H1 (cell line): ENCODE data around the gene PPIL6. TPM values are rescaled to one million over a fixed set of nuclear protein-coding genes. Genes with fewer than 3 reads are reported as not detected.

Experiments used
- CTCF ChIA-PET: fragments of 300-600 bp; sonication (Branson Sonifier 250); formaldehyde crosslinking; loops from one replicate; lab custom pipeline; 2021; ENCODE audit not compliant: partially characterized antibody; lab: Charles Lee
- POLR2A ChIA-PET: fragments of 300-600 bp; sonication (Branson Sonifier 250); formaldehyde crosslinking; loops from one replicate; lab custom pipeline; 2021; ENCODE audit warnings: inconsistent platforms; ENCODE audit not compliant: partially characterized antibody; lab: Charles Lee
- DNase-seq, 2 experiments: peaks; one replicate each; pipeline versions ENCODE4 v3.0.0 to v3.0.0-alpha.2; 2010 to 2022; ENCODE audit warnings: low spot score in 2 of 2, low read depth in 1 of 2, mixed read lengths in 1 of 2
- FAIRE-seq: peaks from 2 replicates; lab custom pipeline; 2011; peaks lifted over from hg19 to GRCh38; lab: Jason Lieb, UNC
- H2AFZ ChIP-seq: 2 replicates; pipeline ENCODE4 v1.8.1; 2012; ENCODE audit warnings: low read length, inconsistent platforms
- H2AK5ac ChIP-seq: 2 replicates; pipeline ENCODE4 v1.6.1; 2013; ENCODE audit warnings: low read depth, low read length
- H2BK120ac ChIP-seq: replicated peaks from 2 replicates; pipeline ENCODE3; 2013; ENCODE audit warnings: low read depth, low read length, inconsistent platforms
- H2BK12ac ChIP-seq: 2 replicates; pipeline ENCODE4 v1.6.1; 2013; ENCODE audit warnings: low read depth, low read length
- H2BK15ac ChIP-seq: 2 replicates; pipeline ENCODE4 v1.6.1; 2013; ENCODE audit warnings: low read length
- H2BK20ac ChIP-seq: 2 replicates; pipeline ENCODE4 v1.6.1; 2013; ENCODE audit warnings: low read length
- H2BK5ac ChIP-seq: 2 replicates; pipeline ENCODE4 v1.6.1; 2013; ENCODE audit warnings: low read depth, low read length
- H3K14ac ChIP-seq: 2 replicates; pipeline ENCODE4 v1.6.1; 2013; ENCODE audit warnings: inconsistent platforms; ENCODE audit not compliant: insufficient read length
- H3K18ac ChIP-seq: 2 replicates; pipeline ENCODE4 v1.6.1; 2013; ENCODE audit warnings: low read length; ENCODE audit errors: extremely low read depth
- H3K23ac ChIP-seq: 2 replicates; pipeline ENCODE4 v1.6.1; 2013; ENCODE audit warnings: inconsistent platforms; ENCODE audit not compliant: insufficient read length
- H3K23me2 ChIP-seq: 2 replicates; pipeline ENCODE4 v1.6.1; 2013; ENCODE audit warnings: low read depth, low read length
- H3K27ac ChIP-seq: 2 replicates; pipeline ENCODE4 v1.6.1; 2011; ENCODE audit warnings: low read depth, low read length, inconsistent platforms
- H3K27me3 ChIP-seq, 4 experiments: replicated peaks in 1 of 4; 1 replicate in 1 of 4; 2 replicates in 3 of 4; pipeline versions ENCODE4 v1.6.1 to v1.8.1; 2011 to 2013; ENCODE audit warnings: low read length in 3 of 4, mild to moderate bottlenecking in 3 of 4, inconsistent platforms in 2 of 4, mixed read lengths in 2 of 4, moderate library complexity in 1 of 4; ENCODE audit not compliant: control insufficient read depth in 3 of 4, insufficient read depth in 3 of 4; ENCODE audit errors: extremely low read depth in 1 of 4
- H3K36me3 ChIP-seq, 4 experiments: 2 replicates each; pipeline versions ENCODE4 v1.6.1 to v1.8.1; 2011 to 2013; ENCODE audit warnings: mild to moderate bottlenecking in 4 of 4, low read length in 3 of 4, moderate library complexity in 2 of 4, control low read depth in 1 of 4, inconsistent platforms in 1 of 4; ENCODE audit not compliant: insufficient read depth in 4 of 4, control insufficient read depth in 2 of 4
- H3K4ac ChIP-seq: replicated peaks from 2 replicates; pipeline ENCODE3; 2013; ENCODE audit warnings: low read length, low read depth, mixed read lengths, inconsistent platforms; ENCODE audit not compliant: insufficient read length
- H3K4me1 ChIP-seq, 4 experiments: replicated peaks in 1 of 4; 1 replicate in 1 of 4; 2 replicates in 3 of 4; pipeline versions ENCODE4 v1.6.1 to v1.8.1; 2011 to 2013; ENCODE audit warnings: low read length in 3 of 4, inconsistent platforms in 2 of 4, mixed read lengths in 1 of 4; ENCODE audit not compliant: insufficient read depth in 4 of 4, control insufficient read depth in 3 of 4
- H3K4me2 ChIP-seq, 2 experiments: 2 replicates each; pipeline versions ENCODE4 v1.6.1 to v1.8.1; 2011 to 2013; ENCODE audit warnings: low read depth in 2 of 2, low read length in 2 of 2, control low read depth in 1 of 2, inconsistent platforms in 1 of 2, mild to moderate bottlenecking in 1 of 2; ENCODE audit not compliant: insufficient read depth in 1 of 2
- H3K4me3 ChIP-seq, 4 experiments: fragments of 200-600, 300-600 bp in 1 of 4; sonication (generic), shearing (Covaris generic), sonication (Bioruptor Twin) in 1 of 4; 2 replicates each; pipeline versions ENCODE4 v1.5.1 to v1.8.1; 2011 to 2016; ENCODE audit warnings: low read length in 4 of 4, low read depth in 3 of 4, control low read depth in 2 of 4, inconsistent platforms in 2 of 4, mild to moderate bottlenecking in 2 of 4, mixed read lengths in 1 of 4, moderate library complexity in 1 of 4; ENCODE audit not compliant: insufficient read depth in 2 of 4; ENCODE audit errors: extremely low read depth in 1 of 4
- H3K56ac ChIP-seq: replicated peaks from 2 replicates; pipeline ENCODE3; 2013; ENCODE audit warnings: low read depth, mild to moderate bottlenecking, mixed read lengths, low read length, inconsistent platforms; ENCODE audit not compliant: insufficient read length
- H3K79me1 ChIP-seq: 2 replicates; pipeline ENCODE4 v1.6.1; 2013; ENCODE audit warnings: low read depth, low read length, control low read depth
- H3K79me2 ChIP-seq, 2 experiments: 2 replicates each; pipeline versions ENCODE4 v1.6.1 to v1.8.1; 2012 to 2013; ENCODE audit warnings: low read length in 2 of 2, mild to moderate bottlenecking in 2 of 2, inconsistent platforms in 1 of 2; ENCODE audit not compliant: insufficient read depth in 2 of 2, control insufficient read depth in 1 of 2
- H3K9ac ChIP-seq, 4 experiments: replicated peaks in 1 of 4; 1 replicate in 1 of 4; 2 replicates in 3 of 4; pipeline versions ENCODE4 v1.6.1 to v1.8.1; 2011 to 2013; ENCODE audit warnings: low read depth in 3 of 4, low read length in 3 of 4, control low read depth in 2 of 4, mild to moderate bottlenecking in 2 of 4, moderate library complexity in 2 of 4, inconsistent platforms in 1 of 4; ENCODE audit errors: extremely low read depth in 1 of 4
- H3K9me3 ChIP-seq, 2 experiments: 2 replicates each; pipeline versions ENCODE4 v1.6.1 to v1.8.1; 2012 to 2013; ENCODE audit warnings: mild to moderate bottlenecking in 2 of 2, moderate library complexity in 2 of 2, control low read depth in 1 of 2, inconsistent platforms in 1 of 2, low read depth in 1 of 2, low read length in 1 of 2, mixed read lengths in 1 of 2; ENCODE audit not compliant: insufficient read depth in 2 of 2
- H4K20me1 ChIP-seq, 2 experiments: replicated peaks in 1 of 2; 2 replicates each; pipeline versions ENCODE3 to v1.8.1; 2011 to 2013; ENCODE audit warnings: inconsistent platforms in 2 of 2, low read length in 2 of 2, mild to moderate bottlenecking in 1 of 2; ENCODE audit not compliant: insufficient read depth in 2 of 2, control insufficient read depth in 1 of 2
- H4K5ac ChIP-seq: 2 replicates; pipeline ENCODE4 v1.6.1; 2013; ENCODE audit warnings: low read length, low read depth, mixed read lengths, inconsistent platforms; ENCODE audit not compliant: insufficient read length
- H4K8ac ChIP-seq: 2 replicates; pipeline ENCODE4 v1.8.0; 2013; ENCODE audit warnings: mild to moderate bottlenecking, moderate library complexity, low read length, inconsistent platforms; ENCODE audit not compliant: insufficient read depth; ENCODE audit errors: extremely low read depth
- H4K91ac ChIP-seq: replicated peaks from 2 replicates; pipeline ENCODE3; 2013; ENCODE audit warnings: low read length, mixed read lengths, inconsistent platforms; ENCODE audit not compliant: insufficient read length
- CBX5 ChIP-seq: fragments of 300-800, 300-1000 bp; sonication (generic); IDR thresholded peaks from 2 replicates; pipeline ENCODE4 v1.7.1; 2016; ENCODE audit warnings: antibody characterized with exemption, low read length, low read depth
- CEBPB ChIP-seq: IDR thresholded peaks from 2 replicates; pipeline ENCODE4 v1.6.1; 2012; ENCODE audit warnings: low read depth, low read length
- EP300 ChIP-seq, 2 experiments: IDR thresholded peaks; 1 replicate in 1 of 2; 2 replicates in 1 of 2; pipeline ENCODE4 v1.6.1; 2011 to 2012; ENCODE audit warnings: low read depth in 2 of 2, low read length in 2 of 2, mild to moderate bottlenecking in 2 of 2, borderline replicate concordance in 1 of 2, inconsistent platforms in 1 of 2, moderate library complexity in 1 of 2
- JUND ChIP-seq: IDR thresholded peaks from 2 replicates; pipeline ENCODE4 v1.6.1; 2011; ENCODE audit warnings: mild to moderate bottlenecking, improper control_type of control experiment, low read length
- KDM1A ChIP-seq: fragments of 200-600, 300-600 bp; sonication (generic); IDR thresholded peaks from 2 replicates; pipeline ENCODE4 v1.7.1; 2016; ENCODE audit warnings: mild to moderate bottlenecking, low read length, borderline replicate concordance
- POLR2AphosphoS5 ChIP-seq: IDR thresholded peaks from 2 replicates; pipeline ENCODE4 v1.6.1; 2011; ENCODE audit warnings: low read depth, low read length
- POU5F1 ChIP-seq: IDR thresholded peaks from 2 replicates; pipeline ENCODE4 v1.6.1; 2011; ENCODE audit warnings: low read depth, mild to moderate bottlenecking, low read length, moderate library complexity
- TAF1 ChIP-seq: IDR thresholded peaks from 2 replicates; pipeline ENCODE4 v1.6.1; 2011; ENCODE audit warnings: mild to moderate bottlenecking, low read depth, low read length
- WGBS, 2 experiments: shearing (Covaris generic) in 1 of 2; methylation state at CpG; one replicate each; pipeline versions ENCODE4 v1.1.6 to v1.1.7; 2013 to 2015; ENCODE audit warnings: low lambda C conversion rate in 2 of 2, mixed read lengths in 2 of 2, inconsistent platforms in 1 of 2, low coverage in 1 of 2, missing lambda C conversion rate in 1 of 2; ENCODE audit not compliant: insufficient replicate concordance in 2 of 2, insufficient coverage in 1 of 2, insufficient read length in 1 of 2; ENCODE audit errors: extremely low coverage in 1 of 2, missing lambda C conversion rate in 1 of 2; 5-methylcytosine and 5-hydroxymethylcytosine counted together
- polyA plus RNA-seq, 7 experiments: library from polyadenylated mRNA; depleted of rRNA in 3 of 7; stranded (reverse) in 5 of 7; unstranded in 2 of 7; fragments of >200 nt in 5 of 7; fragments of 200-250 nt in 2 of 7; gene quantifications; 1 replicate in 5 of 7; 2 replicates in 1 of 7; 4 replicates in 1 of 7; pipeline versions ENCODE4 v1.2.1 to v1.2.3, GENCODE V29; 2011 to 2013; ENCODE audit warnings: missing spikeins in 2 of 7, mixed read lengths in 2 of 7
- total RNA-seq: library from RNA; stranded (reverse); fragmentation: NEBNext Ultra II Directional; extraction: Animal tissue kit (Norgen Biotek cat#: 25700); gene quantifications from 2 replicates; pipeline ENCODE4 v1.2.1, GENCODE V29; 2021

Gene PPIL6
- total and polyA plus RNA-seq, 2 of the 8 experiments (the other 6 are each of a cell fraction or from before 2014, with no cell fraction given) = 0.42 to 1.3 TPM

DNA sequence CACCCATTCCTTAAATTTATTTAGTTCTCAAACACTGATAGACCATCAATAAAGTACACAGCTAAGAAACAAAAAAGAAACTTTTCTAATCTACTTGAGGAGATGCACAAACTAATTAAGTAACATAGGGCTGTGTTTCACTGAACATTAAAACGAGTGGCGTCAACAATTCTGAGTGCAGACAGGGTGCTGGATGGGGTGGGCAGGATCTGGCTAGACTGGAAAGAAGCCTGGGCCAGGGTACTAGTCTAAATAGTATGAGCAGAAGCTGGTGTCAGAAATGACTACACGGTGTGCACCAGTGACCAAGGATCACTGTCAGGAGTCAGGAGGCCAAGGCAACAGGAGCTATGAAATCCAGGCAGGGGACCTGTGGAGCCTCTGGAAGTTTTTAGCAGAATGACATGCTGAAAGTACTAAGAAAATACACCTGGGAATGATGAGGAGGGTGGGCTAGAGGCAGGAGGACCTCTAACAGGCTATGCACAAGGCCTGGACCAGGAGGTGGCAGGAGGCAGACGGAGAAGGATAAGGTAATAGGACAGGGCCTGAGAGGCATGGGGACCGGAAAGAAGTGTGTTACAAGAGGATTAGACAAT lies 29.3 kb upstream of the PPIL6 start:
- H2BK5ac ChIP-seq = no peak overlapping the region
- CTCF ChIA-PET = interaction anchor here (0.6 to 1.1 kb wide), 5 partner anchors 9 to 314 kb away, joined by 3 to 4 read pairs (median 3); no protein-coding TSS in a partner anchor
- POLR2A ChIA-PET = interaction anchor here (0.8 to 2.3 kb wide), 5 partner anchors 10 to 25 kb away, joined by 3 to 11 read pairs (median 5); no protein-coding TSS in a partner anchor

More for the DNA sequence above, 29.3 kb upstream of the PPIL6 start:
- no peak overlapping the region for H2BK120ac ChIP-seq
- H3K9me3 ChIP-seq = no peaks in the 10 kb centered on the region
- WGBS, 2 experiments = 95% methylated on average over 5 of the region's 5 CpGs; no CpG with 5 or more reads in 1 of the 2 experiments
- no peak overlapping the region for H3K4ac ChIP-seq
- H4K5ac ChIP-seq = no peak overlapping the region
- H4K20me1 ChIP-seq = peaks cover 4 to 30% of the 10 kb centered on the region in 2 experiments
- H3K4me1 ChIP-seq = no peaks in the 10 kb centered on the region
- H2BK20ac ChIP-seq = no peak overlapping the region
- TF ChIP-seq TAF1 (no peak), CBX5 (no peak), POU5F1 (no peak), KDM1A (no peak), POLR2AphosphoS5 (no peak), JUND (no peak), CEBPB (no peak), EP300 (IDR thresholded peaks at IDR 0.05; ENCODE audit: borderline replicate concordance in 1 of 2, low read depth in 2 of 2, low read length in 2 of 2) (no peak)
- TF ChIP-seq, all 59 proteins: peak for 0
- no peak overlapping the region for H3K18ac ChIP-seq
- peaks cover 0 to 17% of the 10 kb centered on the region in 2 experiments; a peak in 2 of 4 replicates for H3K79me2 ChIP-seq
- no peak for DNase-seq
- H2BK12ac ChIP-seq = no peak overlapping the region
- no peaks in the 10 kb centered on the region for H3K27me3 ChIP-seq
- H4K91ac ChIP-seq = no peak overlapping the region
- no peak for FAIRE-seq
- H3K27ac ChIP-seq = no peak overlapping the region
- H3K56ac ChIP-seq = no peak overlapping the region
- H3K23ac ChIP-seq = no peak overlapping the region
- H3K23me2 ChIP-seq = no peaks in the 10 kb centered on the region
- peaks cover 27 to 98% (median 69%) of the 10 kb centered on the region in 4 experiments for H3K36me3 ChIP-seq
- H3K4me3 ChIP-seq = no peak overlapping the region
- no peak overlapping the region for H2BK15ac ChIP-seq
- H3K14ac ChIP-seq = no peak overlapping the region
- no peak overlapping the region for H2AFZ ChIP-seq
- H3K4me2 ChIP-seq = no peak overlapping the region
- H2AK5ac ChIP-seq = no peak overlapping the region
- H3K79me1 ChIP-seq = peaks cover 17% of the 10 kb centered on the region
- no peak overlapping the region for H4K8ac ChIP-seq
- H3K9ac ChIP-seq = no peak overlapping the region
